K562 (cell line): ENCODE data around the gene DEDD. TPM values are rescaled to one million over a fixed set of nuclear protein-coding genes. Genes with fewer than 3 reads are reported as not detected.
A peak's percentile ranks its signal among the peaks of the same experiment; 100 is the strongest.

Source experiments
- DIDO1 ChIP-seq: fragments of 450-650 bp; IDR thresholded peaks from 2 replicates; pipeline ENCODE4 v1.6.1; 2016; ENCODE audit warnings: low read depth, missing biosample characterization, missing genetic modification characterization
- DNMT1 ChIP-seq: fragments of 450-650 bp; IDR thresholded peaks from 2 replicates; pipeline ENCODE4 v1.6.1; 2016; ENCODE audit warnings: antibody characterized with exemption, mild to moderate bottlenecking
- FOXA3 ChIP-seq, 2 experiments: fragments of 450-650 bp in 1 of 2; sonication (generic) in 1 of 2; formaldehyde crosslinking; IDR thresholded peaks in 1 of 2; conservative IDR thresholded peaks in 1 of 2; 2 replicates each; pipeline versions ENCODE4 v1.4.0 to v1.8.0; 2020 to 2022; ENCODE audit warnings: mild to moderate bottlenecking in 2 of 2, missing genetic modification reagents in 1 of 2
- HDAC2 ChIP-seq: fragments of 450-650 bp; IDR thresholded peaks from 2 replicates; pipeline ENCODE4 v1.6.1; 2016; ENCODE audit warnings: mild to moderate bottlenecking
- HMBOX1 ChIP-seq: sonication (generic); IDR thresholded peaks from 2 replicates; pipeline ENCODE4 v1.6.1; 2016
- HOXB6 ChIP-seq: fragments of 250-450 bp; sonication (Bioruptor Pico); IDR thresholded peaks from 2 replicates; pipeline ENCODE4 v1.5.1; 2022; ENCODE audit warnings: mild to moderate bottlenecking, borderline replicate concordance
- MBD2 ChIP-seq: sonication (generic); IDR thresholded peaks from 2 replicates; pipeline ENCODE4 v1.6.1; 2016; ENCODE audit warnings: low read depth, borderline replicate concordance
- MYBL2 ChIP-seq, 2 experiments: fragments of 450-650 bp in 1 of 2; sonication (generic) in 1 of 2; formaldehyde crosslinking in 1 of 2; IDR thresholded peaks; 2 replicates each; pipeline versions ENCODE4 v1.6.1 to v1.8.1; 2017 to 2022; ENCODE audit warnings: borderline replicate concordance in 1 of 2, inconsistent platforms in 1 of 2, low read depth in 1 of 2, mild to moderate bottlenecking in 1 of 2, missing genetic modification reagents in 1 of 2, moderate library complexity in 1 of 2
- NRF1 ChIP-seq, 2 experiments: fragments of 450-650 bp; IDR thresholded peaks in 1 of 2; conservative IDR thresholded peaks in 1 of 2; 2 replicates each; pipeline ENCODE4 v1.6.1; 2014; ENCODE audit warnings: mild to moderate bottlenecking in 2 of 2
- POLR2H ChIP-seq: IDR thresholded peaks from 2 replicates; pipeline ENCODE4 v1.6.1; 2016; ENCODE audit warnings: missing genetic modification characterization, low read depth, mild to moderate bottlenecking, control low read depth, missing compliant biosample characterization, moderate library complexity
- RB1 ChIP-seq: fragments of 450-650 bp; IDR thresholded peaks from 2 replicates; pipeline ENCODE4 v1.6.1; 2017; ENCODE audit warnings: low read depth, mild to moderate bottlenecking
- SIRT6 ChIP-seq: IDR thresholded peaks from one replicate; pipeline ENCODE4 v1.6.1; 2012; ENCODE audit warnings: low read depth, mild to moderate bottlenecking, control low read depth, inconsistent platforms, low read length, moderate library complexity
- SNIP1 ChIP-seq: fragments of 450-650 bp; IDR thresholded peaks from 2 replicates; pipeline ENCODE4 v1.7.1; 2017; ENCODE audit warnings: low read depth, mild to moderate bottlenecking
- ZEB2 ChIP-seq: fragments of 450-650 bp; IDR thresholded peaks from 2 replicates; pipeline ENCODE4 v1.6.1; 2016
- ZNF175 ChIP-seq: fragments of 200-800 bp; sonication (Bioruptor generic); IDR thresholded peaks from 2 replicates; pipeline ENCODE4 v1.6.1; 2016; ENCODE audit warnings: low read depth, mild to moderate bottlenecking, missing genetic modification characterization, missing compliant biosample characterization
- ZNF766 ChIP-seq: fragments of 200-800 bp; sonication (Bioruptor generic); conservative IDR thresholded peaks from 2 replicates; pipeline ENCODE4 v1.6.1; 2016; ENCODE audit warnings: missing genetic modification characterization, missing compliant biosample characterization
- polyA plus RNA-seq, 8 experiments: library from polyadenylated mRNA; depleted of rRNA in 4 of 8; stranded (reverse) in 5 of 8; unstranded in 3 of 8; fragments of >200 nt; fragmentation: Nextera tagmentation in 2 of 8; fragmentation: Illumina TruSeq in 1 of 8; extraction: Ambion mirVana in 2 of 8; extraction: Trizol in 1 of 8; gene quantifications; 2 replicates each; pipeline versions ENCODE4 v1.2.1 to v1.2.3, GENCODE V29; 2011 to 2014; ENCODE audit warnings: inconsistent platforms in 1 of 8, missing spikeins in 1 of 8
- total RNA-seq, 7 experiments: library from RNA; depleted of rRNA in 6 of 7; stranded (reverse); fragments of >200 nt in 6 of 7; fragmentation: Illumina TruSeq in 2 of 7; extraction: Trizol in 2 of 7; gene quantifications; 2 replicates each; pipeline versions ENCODE4 v1.2.1 to v1.2.3, GENCODE V29; 2011 to 2021; ENCODE audit warnings: low replicate concordance in 1 of 7
- TF ChIP-seq, protein P1 (sequence below), 2 experiments: fragments of 450-650 bp in 1 of 2; sonication (generic) in 1 of 2; formaldehyde crosslinking in 1 of 2; IDR thresholded peaks; 2 replicates each; pipeline versions ENCODE4 v1.7.1 to v1.9.0; 2016 to 2022; ENCODE audit warnings: inconsistent platforms in 1 of 2, mild to moderate bottlenecking in 1 of 2, missing genetic modification reagents in 1 of 2

The DEDD gene
- total and polyA plus RNA-seq, 9 of the 15 experiments (the other 6 are each of a cell fraction or from before 2014, with no cell fraction given) = 11.6 to 41.0 (median 16.8) TPM

DNA sequence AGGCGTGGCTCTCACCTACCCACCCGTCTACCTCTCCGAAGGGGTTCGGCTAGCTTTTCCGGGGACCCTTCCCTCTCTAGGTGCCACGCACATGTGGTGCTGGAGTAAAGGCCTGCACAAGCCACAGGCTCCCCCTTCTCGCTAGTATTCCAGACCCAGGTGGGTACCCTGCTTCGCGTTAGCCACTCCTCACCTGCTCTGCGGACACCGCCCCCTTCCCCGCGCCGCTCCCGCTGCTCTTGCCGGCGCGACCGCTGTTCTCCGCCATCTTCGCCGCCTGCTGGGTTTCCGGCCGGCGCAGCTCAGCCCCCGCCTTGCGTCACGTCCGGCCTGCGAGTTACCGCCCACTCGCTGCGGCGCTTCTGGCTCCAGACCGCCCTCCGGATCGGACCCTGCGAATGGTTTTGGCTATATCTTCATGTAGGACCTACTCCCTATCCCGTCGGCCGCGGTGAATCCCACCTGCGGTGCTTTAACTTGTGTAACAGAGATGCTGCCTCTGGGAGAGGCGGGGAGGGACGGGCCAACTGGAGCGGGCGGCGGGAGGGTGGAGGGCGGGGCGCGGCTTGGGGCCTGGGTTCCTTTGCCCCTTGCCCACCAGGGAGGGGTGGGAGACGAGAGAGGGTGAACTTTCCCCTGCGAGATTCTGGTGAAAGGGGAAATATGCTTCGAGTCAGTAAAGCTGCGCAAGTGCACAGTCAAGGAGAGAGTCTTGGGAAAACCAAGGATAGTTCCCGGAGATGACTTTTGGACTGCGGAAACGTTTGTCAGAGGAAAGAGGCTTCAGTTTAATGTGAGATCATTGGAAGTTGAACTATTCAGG is 14.5 kb downstream of the DEDD start, which contains the start of the genes NIT1 and PFDN2 (continued):
- TF ChIP-seq, protein P1, sequence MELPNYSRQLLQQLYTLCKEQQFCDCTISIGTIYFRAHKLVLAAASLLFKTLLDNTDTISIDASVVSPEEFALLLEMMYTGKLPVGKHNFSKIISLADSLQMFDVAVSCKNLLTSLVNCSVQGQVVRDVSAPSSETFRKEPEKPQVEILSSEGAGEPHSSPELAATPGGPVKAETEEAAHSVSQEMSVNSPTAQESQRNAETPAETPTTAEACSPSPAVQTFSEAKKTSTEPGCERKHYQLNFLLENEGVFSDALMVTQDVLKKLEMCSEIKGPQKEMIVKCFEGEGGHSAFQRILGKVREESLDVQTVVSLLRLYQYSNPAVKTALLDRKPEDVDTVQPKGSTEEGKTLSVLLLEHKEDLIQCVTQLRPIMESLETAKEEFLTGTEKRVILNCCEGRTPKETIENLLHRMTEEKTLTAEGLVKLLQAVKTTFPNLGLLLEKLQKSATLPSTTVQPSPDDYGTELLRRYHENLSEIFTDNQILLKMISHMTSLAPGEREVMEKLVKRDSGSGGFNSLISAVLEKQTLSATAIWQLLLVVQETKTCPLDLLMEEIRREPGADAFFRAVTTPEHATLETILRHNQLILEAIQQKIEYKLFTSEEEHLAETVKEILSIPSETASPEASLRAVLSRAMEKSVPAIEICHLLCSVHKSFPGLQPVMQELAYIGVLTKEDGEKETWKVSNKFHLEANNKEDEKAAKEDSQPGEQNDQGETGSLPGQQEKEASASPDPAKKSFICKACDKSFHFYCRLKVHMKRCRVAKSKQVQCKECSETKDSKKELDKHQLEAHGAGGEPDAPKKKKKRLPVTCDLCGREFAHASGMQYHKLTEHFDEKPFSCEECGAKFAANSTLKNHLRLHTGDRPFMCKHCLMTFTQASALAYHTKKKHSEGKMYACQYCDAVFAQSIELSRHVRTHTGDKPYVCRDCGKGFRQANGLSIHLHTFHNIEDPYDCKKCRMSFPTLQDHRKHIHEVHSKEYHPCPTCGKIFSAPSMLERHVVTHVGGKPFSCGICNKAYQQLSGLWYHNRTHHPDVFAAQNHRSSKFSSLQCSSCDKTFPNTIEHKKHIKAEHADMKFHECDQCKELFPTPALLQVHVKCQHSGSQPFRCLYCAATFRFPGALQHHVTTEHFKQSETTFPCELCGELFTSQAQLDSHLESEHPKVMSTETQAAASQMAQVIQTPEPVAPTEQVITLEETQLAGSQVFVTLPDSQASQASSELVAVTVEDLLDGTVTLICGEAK (IDR thresholded peaks at IDR 0.05) = peak; percentile 93
- TF ChIP-seq, protein P1 (CRISPR knock-in tag; IDR thresholded peaks at IDR 0.05) = 0 out of 2 replicates have a peak, but pooled peaks have one; percentile 16
- TF ChIP-seq HMBOX1 = 0 out of 2 replicates have a peak, but pooled peaks have one; percentile 65
- no peak for TF ChIP-seq ZEB2
- peak; percentile 79 to 85 for TF ChIP-seq NRF1 (conservative IDR thresholded peaks at IDR 0.05 in 1 of 2, IDR thresholded peaks at IDR 0.05 in 1 of 2)
- no peak for TF ChIP-seq SIRT6
- TF ChIP-seq DNMT1 = no peak
- peak; percentile 74; the same call in 1 of the 2 replicates for TF ChIP-seq MBD2
- no peak for TF ChIP-seq FOXA3 (CRISPR knock-in tag; conservative IDR thresholded peaks at IDR 0.05 in 1 of 2, IDR thresholded peaks at IDR 0.05 in 1 of 2)
- peak; percentile 76; the same call in 1 of the 2 replicates for TF ChIP-seq RB1
- no peak for TF ChIP-seq HOXB6 (CRISPR knock-in tag)
- TF ChIP-seq ZNF766 (CRISPR knock-in tag) = no peak
- TF ChIP-seq SNIP1 = no peak
- TF ChIP-seq HDAC2 = peak; percentile 45
- TF ChIP-seq ZNF175 (CRISPR knock-in tag) = no peak
- TF ChIP-seq POLR2H (tag) = peak; percentile 77
- TF ChIP-seq MYBL2 (IDR thresholded peaks at IDR 0.05; ENCODE audit: low read depth) = no peak
- TF ChIP-seq MYBL2 (CRISPR knock-in tag; IDR thresholded peaks at IDR 0.05; ENCODE audit: borderline replicate concordance) = no peak
- no peak for TF ChIP-seq DIDO1 (tag)
